ENCODE data around the gene UPF3B. TPM values are rescaled to one million over a fixed set of nuclear protein-coding genes. Genes with fewer than 3 reads are reported as not detected.
"Not testable (repeated sequence)": the region's sequence is repeated elsewhere in the genome, so short reads cannot be mapped to it uniquely, and the experiment has no call there.

UPF3B gene
- polyA plus RNA-seq (ENCODE audit: insufficient read length in 4 of 4): 10 to 100 TPM; 17.5 to 38.5 (median 31.2) TPM

DNA sequence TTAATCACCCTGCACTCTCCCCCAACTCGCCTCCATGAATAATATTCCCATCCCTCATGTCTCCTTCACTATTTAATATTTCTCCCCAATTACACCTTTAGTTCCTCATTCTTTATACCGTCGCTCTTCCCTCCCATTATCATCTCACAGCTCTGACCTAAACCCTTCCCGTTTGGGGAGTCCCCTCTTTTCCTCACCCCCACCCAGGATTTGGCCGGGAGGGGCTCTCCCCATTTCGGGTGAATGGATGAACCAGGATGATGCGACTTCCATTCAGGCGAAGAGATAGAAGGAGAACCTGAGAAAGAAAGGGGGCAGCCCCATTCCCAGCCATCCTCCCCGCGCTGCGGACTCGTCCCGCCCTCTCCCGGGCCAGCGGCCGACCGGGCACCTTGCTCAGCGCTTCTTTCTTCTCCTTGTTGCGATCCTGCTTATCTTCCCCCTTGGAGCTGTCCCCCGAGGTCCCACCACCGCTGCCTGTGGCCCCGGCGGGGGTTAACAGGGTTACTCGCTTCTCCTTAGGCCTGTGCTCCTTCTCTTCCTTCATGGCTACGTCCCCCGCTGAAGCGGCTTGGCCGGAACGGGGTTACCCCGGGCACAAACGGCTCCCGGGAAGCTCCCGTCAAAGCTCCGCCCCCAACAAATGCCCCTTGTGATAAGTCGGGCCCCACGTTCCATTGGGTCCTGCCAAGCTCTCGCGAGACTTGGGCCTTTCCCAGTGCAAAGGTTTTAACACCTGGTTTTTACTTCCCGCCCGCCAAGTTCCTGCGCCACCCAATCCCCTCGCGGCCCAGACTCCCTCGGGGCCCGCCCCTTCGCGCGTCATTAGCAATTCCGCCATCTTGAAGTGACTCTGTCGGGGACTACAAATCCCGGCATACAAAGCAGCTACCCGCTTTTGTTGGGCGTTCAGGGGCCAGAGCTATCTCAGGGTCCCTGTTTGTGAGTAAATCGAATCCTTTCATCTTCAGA, at the start of gene UPF3B:
Gene UPF3B, minus strand, starts transcription at position 582 of the 972 bp plus-strand sequence. Its CDS starts 35 bp downstream, at position 547.
- peak; percentile 82 to 91 (median 86) for DNase-seq (ENCODE audit: low read depth in 4 of 4, low spot score in 3 of 4)

DNA sequence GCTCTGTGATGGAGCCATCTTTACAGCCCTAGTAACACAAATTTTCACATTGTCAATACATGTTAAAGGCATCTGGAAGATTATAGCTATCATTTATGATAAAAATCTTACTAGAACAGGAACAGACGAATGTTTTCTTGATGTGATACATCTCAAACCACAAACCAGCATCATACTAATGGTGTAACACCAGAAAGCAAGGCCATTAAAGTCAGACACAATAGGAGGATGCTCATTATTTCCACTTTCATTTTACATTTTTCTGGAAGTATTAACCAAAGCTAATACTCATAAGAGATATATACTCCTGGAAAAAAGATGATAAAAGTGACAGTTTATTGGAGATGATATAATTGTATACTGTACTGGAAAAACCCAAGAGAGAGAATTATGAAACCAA, 48.2 kb upstream of the UPF3B start:
- no peak for DNase-seq (ENCODE audit: low read depth in 4 of 4, low spot score in 3 of 4)

DNA sequence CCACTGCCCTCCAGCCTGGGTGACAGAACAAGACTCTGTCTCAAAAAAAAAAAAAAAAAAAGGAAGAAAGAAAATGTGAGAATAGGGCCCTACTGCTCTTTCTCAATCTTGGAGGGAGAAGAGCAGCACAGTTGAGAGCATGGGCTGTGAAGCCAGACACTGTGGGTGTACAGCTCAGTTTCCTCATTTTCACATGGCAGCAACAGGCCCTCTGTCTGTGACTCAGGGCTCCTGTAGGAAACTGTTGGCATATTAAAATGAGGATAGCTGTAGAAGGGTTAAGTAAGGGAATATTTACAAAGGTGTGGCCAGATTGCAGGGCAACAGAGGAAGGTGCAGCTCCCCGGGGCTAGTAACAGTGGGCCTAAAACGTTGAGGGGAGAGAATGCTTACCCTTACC, 46.4 kb upstream of the UPF3B start:
- no peak for DNase-seq (ENCODE audit: low read depth in 4 of 4, low spot score in 3 of 4)

DNA sequence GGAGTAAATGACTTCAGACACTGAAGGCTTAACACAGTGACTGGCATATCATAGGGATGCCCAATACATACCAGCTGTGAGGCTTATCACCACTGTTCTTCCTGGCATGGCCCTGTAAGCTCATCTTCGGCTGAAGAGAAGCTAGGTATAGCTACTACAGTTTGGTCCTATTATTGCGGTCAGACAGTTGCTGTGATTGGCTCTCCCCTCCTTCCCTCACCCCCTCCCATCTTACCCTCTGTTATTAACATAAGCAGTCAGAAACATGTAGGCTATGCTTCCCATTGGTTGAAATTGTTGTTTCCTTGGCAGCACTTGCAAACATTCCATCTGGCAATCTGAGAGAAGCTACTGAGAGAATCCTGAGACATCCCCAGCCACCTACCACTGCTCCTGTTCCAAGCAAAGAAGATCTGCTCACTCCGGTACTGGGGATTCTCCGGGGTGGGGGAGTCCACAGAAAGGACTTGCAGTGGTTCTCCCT, 43.1 kb upstream of the UPF3B start, which contains the start of gene AKAP14:
Gene AKAP14, plus strand, starts transcription at position 51 of the 484 bp plus-strand sequence. CDS start 7,331 bp downstream, outside the sequence.
- no peak for DNase-seq (ENCODE audit: low read depth in 4 of 4, low spot score in 3 of 4)

DNA sequence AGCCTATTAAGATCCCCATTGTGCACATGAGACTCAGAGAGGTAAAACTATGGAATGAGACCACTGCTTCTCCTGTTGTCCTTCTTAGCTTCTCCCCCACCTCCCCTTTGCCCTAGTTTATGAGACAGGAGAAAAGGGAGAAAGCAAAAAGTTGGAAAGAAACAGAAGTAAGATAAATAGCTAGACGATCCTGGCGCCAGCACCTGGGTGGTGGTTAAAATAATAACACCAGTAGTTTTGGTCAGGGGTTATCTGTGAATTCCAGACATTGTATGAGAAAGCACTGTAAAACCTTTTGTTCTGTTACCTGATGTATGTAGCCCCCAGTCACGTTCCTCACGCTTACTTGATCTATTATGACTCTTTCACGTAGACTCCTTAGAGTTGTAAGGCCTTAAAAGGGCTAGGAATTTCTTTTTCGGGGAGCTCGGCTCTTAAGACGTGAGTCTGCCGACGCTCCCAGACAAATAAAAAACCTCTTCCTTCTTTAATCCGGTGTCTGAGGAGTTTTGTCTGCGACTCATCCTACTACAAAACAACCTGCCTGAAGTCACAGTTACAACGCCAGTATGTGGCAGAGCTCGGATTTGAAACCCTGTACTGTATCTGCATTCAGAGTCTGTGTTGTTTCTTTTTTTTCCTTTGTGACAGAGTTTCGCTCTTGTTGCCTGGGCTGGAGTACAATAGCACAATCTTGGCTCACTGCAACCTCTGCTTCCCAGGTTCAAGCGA, 39.4 kb upstream of the UPF3B start:
- not testable (repeated sequence) for DNase-seq (ENCODE audit: low read depth in 4 of 4, low spot score in 3 of 4)

DNA sequence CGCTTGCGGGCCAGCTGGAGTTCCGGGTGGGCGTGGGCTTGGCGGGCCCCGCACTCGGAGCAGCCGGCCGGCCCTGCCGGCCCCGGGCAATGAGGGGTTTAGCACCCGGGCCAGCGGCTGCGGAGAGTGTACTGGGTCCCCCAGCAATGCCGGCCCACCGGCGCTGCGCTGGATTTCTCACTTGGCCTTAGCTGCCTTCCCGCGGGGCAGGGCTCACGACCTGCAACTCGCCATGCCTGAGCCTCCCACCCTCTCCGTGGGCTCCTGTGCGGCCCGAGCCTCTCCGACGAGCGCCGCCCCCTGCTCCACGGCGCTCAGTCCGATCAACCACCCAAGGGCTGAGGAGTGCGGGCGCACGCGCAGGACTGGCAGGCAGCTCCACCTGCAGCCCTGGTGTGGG, 37.9 kb upstream of the UPF3B start:
- not testable (repeated sequence) for DNase-seq (ENCODE audit: low read depth in 4 of 4, low spot score in 3 of 4)

- DNase-seq (ENCODE audit: low read depth in 4 of 4, low spot score in 3 of 4): no peak
Observed at GRCh38 chrX:119887721-119888425, 35.1 kb upstream of the UPF3B start.

- no peak for DNase-seq (ENCODE audit: low read depth in 4 of 4, low spot score in 3 of 4)
Observed at GRCh38 chrX:119885554-119886428, 33.0 kb upstream of the UPF3B start.

GRCh38 chrX:119880552-119881437, 28.0 kb upstream of the UPF3B start:
- DNase-seq (ENCODE audit: low read depth in 4 of 4, low spot score in 3 of 4): no peak

- no peak for DNase-seq (ENCODE audit: low read depth in 4 of 4, low spot score in 3 of 4)
Observed at GRCh38 chrX:119880076-119880475, 27.3 kb upstream of the UPF3B start.

- no peak for DNase-seq (ENCODE audit: low read depth in 4 of 4, low spot score in 3 of 4)
Observed at GRCh38 chrX:119878740-119879139, 26.0 kb upstream of the UPF3B start.

GRCh38 chrX:119871599-119872395, 19.0 kb upstream of the UPF3B start, which contains the start of the genes NDUFA1 and RNF113A:
Gene NDUFA1 (plus strand): TSS chrX:119871832. CDS start chrX:119871912, 80 bp downstream.
Gene RNF113A (minus strand): TSS chrX:119871733. CDS start chrX:119871613, 120 bp downstream.
- DNase-seq (ENCODE audit: low read depth in 4 of 4, low spot score in 3 of 4): peak in 3 of 4 donors; percentile 61 to 68 (median 65)

- no peak for DNase-seq (ENCODE audit: low read depth in 4 of 4, low spot score in 3 of 4)
Observed at GRCh38 chrX:119871245-119871598, 18.5 kb upstream of the UPF3B start.

DNA sequence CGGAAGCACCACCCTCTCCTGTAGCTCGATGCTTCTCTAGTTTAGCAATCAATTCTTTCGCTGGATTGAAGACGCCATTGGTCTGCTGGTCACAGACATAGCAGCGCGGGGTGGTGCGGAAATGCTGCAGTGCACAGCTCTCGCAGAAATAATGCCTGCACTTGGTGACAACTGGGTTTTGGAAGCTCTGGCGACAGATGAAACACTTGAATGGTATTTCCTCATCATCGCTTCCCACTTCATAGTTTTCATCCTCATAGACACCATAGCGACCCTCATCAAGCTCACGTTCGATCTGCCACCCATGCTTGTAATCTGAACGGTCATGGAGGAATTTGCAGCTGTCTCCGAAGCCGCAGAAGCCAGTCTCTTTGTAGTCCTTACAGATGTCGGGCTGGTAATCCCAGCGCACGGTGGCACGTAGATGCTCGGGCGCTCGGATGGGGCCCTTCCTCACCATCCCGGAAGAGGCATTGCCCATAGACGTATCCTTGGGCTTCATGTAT, 17.9 kb upstream of the UPF3B start:
- DNase-seq (ENCODE audit: low read depth in 4 of 4, low spot score in 3 of 4): no peak

GRCh38 chrX:119853444-119853843, 681 bp upstream of the UPF3B start:
- DNase-seq (ENCODE audit: low read depth in 4 of 4, low spot score in 3 of 4): peak in 1 of 4 donors; percentile 5

- no peak for DNase-seq (ENCODE audit: low read depth in 4 of 4, low spot score in 3 of 4)
Observed at GRCh38 chrX:119833905-119834304, 18.9 kb downstream of the UPF3B start.

- DNase-seq (ENCODE audit: low read depth in 4 of 4, low spot score in 3 of 4): no peak
Observed at GRCh38 chrX:119828446-119828845, 24.3 kb downstream of the UPF3B start.
